GM21825 (cell line): ENCODE data around the gene GGT6.

Experiments
- ATAC-seq: cut with Tn5 transposase; IDR thresholded peaks from one replicate; pipeline ENCODE4 v1.9.1; 2021; ENCODE audit warnings: mild to moderate bottlenecking, moderate library complexity; ENCODE audit not compliant: unreplicated experiment

The GGT6 gene

GRCh38 chr17:4576729-4577322, 16.4 kb upstream of the GGT6 start:
- no peak for ATAC-seq

- no peak for ATAC-seq
Measured at GRCh38 chr17:4576161-4576558, 15.8 kb upstream of the GGT6 start.

GRCh38 chr17:4574448-4575045, 14.2 kb upstream of the GGT6 start:
- no peak for ATAC-seq

- ATAC-seq, result no peak
Measured at GRCh38 chr17:4573669-4574068, 13.3 kb upstream of the GGT6 start.

- ATAC-seq, result no peak
Measured at GRCh38 chr17:4573115-4573514, 12.7 kb upstream of the GGT6 start.

- no peak for ATAC-seq
Measured at GRCh38 chr17:4572131-4572530, 11.8 kb upstream of the GGT6 start.

- ATAC-seq, result no peak
Measured at GRCh38 chr17:4569591-4569990, 9.2 kb upstream of the GGT6 start.

GRCh38 chr17:4566785-4567184, 6.4 kb upstream of the GGT6 start:
- ATAC-seq, result no peak

GRCh38 chr17:4565209-4566141, 5.1 kb upstream of the GGT6 start:
- no peak for ATAC-seq

- no peak for ATAC-seq
Measured at GRCh38 chr17:4562015-4562969, 1.9 kb upstream of the GGT6 start.

GRCh38 chr17:4560837-4561256, 470 bp upstream of the GGT6 start:
- ATAC-seq, result no peak

GRCh38 chr17:4559966-4560365, 411 bp downstream of the GGT6 start:
- no peak for ATAC-seq

- no peak for ATAC-seq
Measured at GRCh38 chr17:4559139-4559791, 1.1 kb downstream of the GGT6 start.

- ATAC-seq, result no peak
Measured at GRCh38 chr17:4558347-4558971, 1.9 kb downstream of the GGT6 start.

- ATAC-seq, result no peak
Measured at GRCh38 chr17:4557626-4558346, 2.6 kb downstream of the GGT6 start.

GRCh38 chr17:4556996-4557395, 3.4 kb downstream of the GGT6 start:
- ATAC-seq, result no peak

- ATAC-seq, result no peak
Measured at GRCh38 chr17:4555873-4556759, 4.3 kb downstream of the GGT6 start.
